CD14-positive monocyte (primary cell): ENCODE results near the gene NINJ1. TPM values are rescaled to one million over a fixed set of nuclear protein-coding genes. Genes with fewer than 3 reads are reported as not detected.

Experiments used
- DNase-seq, 3 donors: peaks; one replicate each; pipeline ENCODE4 v3.0.0-alpha.2; 2011 to 2022
- H2AFZ ChIP-seq: 2 replicates; pipeline ENCODE4 v1.6.0; 2012; ENCODE audit warnings: mild to moderate bottlenecking, low read depth, low read length, inconsistent platforms; ENCODE audit not compliant: insufficient read depth, poor library complexity, severe bottlenecking
- H3K27ac ChIP-seq, 2 donors: 1 replicate in 1 of 2; 2 replicates in 1 of 2; pipeline ENCODE4 v1.5.1; 2012 to 2013; ENCODE audit warnings: low read length in 2 of 2, control low read depth in 1 of 2, inconsistent platforms in 1 of 2, low read depth in 1 of 2, mild to moderate bottlenecking in 1 of 2
- H3K27me3 ChIP-seq, 2 donors: one replicate each; pipeline versions ENCODE4 v1.6.0 to v1.6.1; 2011 to 2013; ENCODE audit warnings: low read length in 2 of 2; ENCODE audit not compliant: control insufficient read depth in 2 of 2, insufficient read depth in 2 of 2
- H3K36me3 ChIP-seq, 2 donors: replicated peaks in 1 of 2; 1 replicate in 1 of 2; 2 replicates in 1 of 2; pipeline versions ENCODE4 v1.5.1 to v1.6.1; 2012 to 2013; ENCODE audit warnings: low read length in 2 of 2, control low read depth in 1 of 2, inconsistent platforms in 1 of 2, mild to moderate bottlenecking in 1 of 2; ENCODE audit not compliant: insufficient read depth in 2 of 2, control insufficient read depth in 1 of 2
- H3K4me1 ChIP-seq, 2 donors: 1 replicate in 1 of 2; 2 replicates in 1 of 2; pipeline versions ENCODE4 v1.5.1 to v1.6.1; 2012 to 2013; ENCODE audit warnings: low read length in 2 of 2, control low read depth in 1 of 2, inconsistent platforms in 1 of 2, mild to moderate bottlenecking in 1 of 2, moderate library complexity in 1 of 2; ENCODE audit not compliant: insufficient read depth in 2 of 2, control insufficient read depth in 1 of 2
- H3K4me2 ChIP-seq: replicated peaks from 2 replicates; pipeline ENCODE3; 2012; ENCODE audit warnings: low read length, moderate library complexity, mild to moderate bottlenecking; ENCODE audit not compliant: poor library complexity, severe bottlenecking; ENCODE audit errors: extremely low read depth
- H3K4me3 ChIP-seq, 3 experiments: fragments of 200-600 bp in 1 of 3; sonication (generic) in 1 of 3; replicated peaks in 1 of 3; 1 replicate in 2 of 3; 2 replicates in 1 of 3; pipeline ENCODE4 v1.5.1; 2011 to 2013; ENCODE audit warnings: low read length in 3 of 3, mild to moderate bottlenecking in 3 of 3, control low read depth in 2 of 3, low read depth in 2 of 3, inconsistent platforms in 1 of 3, moderate library complexity in 1 of 3
- H3K79me2 ChIP-seq: 2 replicates; pipeline ENCODE4 v1.6.0; 2012; ENCODE audit warnings: mild to moderate bottlenecking, control low read depth, inconsistent platforms, low read length, moderate library complexity; ENCODE audit not compliant: insufficient read depth
- H3K9ac ChIP-seq: 2 replicates; pipeline ENCODE4 v1.6.0; 2017; ENCODE audit warnings: low read length, mild to moderate bottlenecking; ENCODE audit not compliant: insufficient read depth, poor library complexity, severe bottlenecking
- H3K9me3 ChIP-seq, 2 donors: replicated peaks in 1 of 2; 1 replicate in 1 of 2; 2 replicates in 1 of 2; pipeline versions ENCODE4 v1.5.1 to v1.6.1; 2012 to 2013; ENCODE audit warnings: low read length in 2 of 2, control low read depth in 1 of 2; ENCODE audit not compliant: control insufficient read depth in 1 of 2, insufficient read depth in 1 of 2
- H4K20me1 ChIP-seq: 2 replicates; pipeline ENCODE4 v1.6.0; 2012; ENCODE audit warnings: mild to moderate bottlenecking, low read length, control low read depth, moderate library complexity; ENCODE audit not compliant: insufficient read depth
- H3K27ac Mint-ChIP-seq, 7 donors: one replicate each; pipeline ENCODE4 v1.8.0; 2020; ENCODE audit warnings: mild to moderate bottlenecking in 7 of 7, mixed read lengths in 7 of 7, moderate library complexity in 6 of 7, inconsistent platforms in 2 of 7
- H3K27me3 Mint-ChIP-seq, 3 donors: one replicate each; pipeline ENCODE4 v1.8.0; 2021 to 2022; ENCODE audit warnings: low read depth in 3 of 3, mild to moderate bottlenecking in 3 of 3, mixed read lengths in 3 of 3, moderate library complexity in 3 of 3, inconsistent platforms in 1 of 3
- H3K36me3 Mint-ChIP-seq, 2 donors: one replicate each; pipeline ENCODE4 v1.8.0; 2020; ENCODE audit warnings: mixed read lengths in 2 of 2, inconsistent platforms in 1 of 2, mild to moderate bottlenecking in 1 of 2
- H3K4me1 Mint-ChIP-seq: one replicate; pipeline ENCODE4 v1.8.0; 2020; ENCODE audit warnings: mild to moderate bottlenecking, mixed read lengths
- H3K4me3 Mint-ChIP-seq, 2 donors: one replicate each; pipeline ENCODE4 v1.8.0; 2020; ENCODE audit warnings: mild to moderate bottlenecking in 2 of 2, mixed read lengths in 2 of 2, moderate library complexity in 1 of 2
- H3K9me3 Mint-ChIP-seq, 7 donors: one replicate each; pipeline ENCODE4 v1.8.0; 2020 to 2022; ENCODE audit warnings: mixed read lengths in 7 of 7, mild to moderate bottlenecking in 6 of 7, moderate library complexity in 6 of 7, inconsistent platforms in 2 of 7
- WGBS: methylation state at CpG from one replicate; pipeline ENCODE4 v1.1.5; 2013; ENCODE audit warnings: missing lambda C conversion rate; ENCODE audit not compliant: insufficient coverage; 5-methylcytosine and 5-hydroxymethylcytosine counted together
- intact Hi-C, 2 donors: fragments of 100-400 bp; cut with micrococcal nuclease; formaldehyde crosslinking; loops; one replicate each; pipeline versions ENCODE4 v1.15.0 to v1.15.1; 2023
- polyA plus RNA-seq, 3 donors: library from polyadenylated mRNA; depleted of rRNA in 1 of 3; unstranded in 2 of 3; stranded (reverse) in 1 of 3; fragments of 300-500 nt in 2 of 3; fragments of >200 nt in 1 of 3; fragmentation: Illumina TruSeq in 2 of 3; gene quantifications; 1 replicate in 2 of 3; 2 replicates in 1 of 3; pipeline ENCODE4 v1.2.3, GENCODE V29; 2012 to 2021
- TF ChIP-seq, protein P1 (sequence below): fragments of 200-600 bp; IDR thresholded peaks from one replicate; pipeline ENCODE4 v1.8.0; 2022; ENCODE audit warnings: antibody characterized with exemption, mild to moderate bottlenecking

The NINJ1 gene
- polyA plus RNA-seq, 3 donors, result 290 to 610 (median 469) TPM

DNA sequence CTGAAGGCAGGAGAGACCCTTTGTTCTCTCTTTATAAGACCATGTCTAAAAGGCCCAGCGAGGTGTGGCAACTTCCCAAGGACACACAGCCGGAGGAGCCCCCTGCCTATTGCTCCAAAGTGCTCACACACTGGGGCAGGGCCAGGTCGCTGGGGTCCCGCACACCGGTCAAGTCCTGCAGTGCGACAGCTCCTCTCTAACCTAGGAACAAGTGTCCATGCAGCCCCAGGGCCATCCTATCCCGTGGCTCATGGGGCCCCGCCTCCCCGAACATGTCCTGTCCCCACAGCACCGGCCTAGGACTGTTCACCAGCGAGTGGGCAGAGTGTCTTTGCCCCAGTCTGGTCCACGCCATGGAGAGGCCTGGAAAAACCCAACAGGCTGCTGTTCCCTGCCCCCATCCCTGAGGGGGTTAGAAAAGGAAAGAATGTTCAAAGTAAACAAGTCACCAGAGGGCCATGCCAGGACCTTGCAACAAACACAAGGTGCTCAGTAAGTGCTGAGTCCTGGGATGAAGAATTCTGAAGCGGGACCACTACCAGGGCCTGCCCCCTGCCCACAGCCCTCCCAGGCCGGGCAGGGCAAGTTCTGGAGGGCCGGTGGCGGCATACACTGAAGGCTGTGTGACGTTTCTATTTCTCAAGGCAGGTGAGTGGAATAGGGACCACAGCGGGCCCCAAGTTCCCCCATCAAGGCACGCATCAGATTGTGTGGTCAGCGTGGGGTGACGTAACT, 938 bp downstream of the NINJ1 start:
- Histone ChIP-seq H3K79me2 (peaks cover 59% of the 10 kb centered on the region), H3K9me3 (no peaks in the 10 kb centered on the region), H2AFZ (no peak overlapping the region), H3K27me3 (no peaks in the 10 kb centered on the region), H3K4me2 (peak overlapping the region; percentile 92), H4K20me1 (peaks cover 58% of the 10 kb centered on the region), H3K4me1 (peaks cover 71% of the 10 kb centered on the region in 2 donors), H3K9ac (peak overlapping the region; percentile 100), H3K36me3 (peaks cover 16 to 23% of the 10 kb centered on the region in 2 donors), H3K4me3 (peak overlapping the region; percentile 83 to 89 (median 88)), H3K27ac (peak overlapping the region; percentile 86 to 95)
- TF ChIP-seq, protein P1, sequence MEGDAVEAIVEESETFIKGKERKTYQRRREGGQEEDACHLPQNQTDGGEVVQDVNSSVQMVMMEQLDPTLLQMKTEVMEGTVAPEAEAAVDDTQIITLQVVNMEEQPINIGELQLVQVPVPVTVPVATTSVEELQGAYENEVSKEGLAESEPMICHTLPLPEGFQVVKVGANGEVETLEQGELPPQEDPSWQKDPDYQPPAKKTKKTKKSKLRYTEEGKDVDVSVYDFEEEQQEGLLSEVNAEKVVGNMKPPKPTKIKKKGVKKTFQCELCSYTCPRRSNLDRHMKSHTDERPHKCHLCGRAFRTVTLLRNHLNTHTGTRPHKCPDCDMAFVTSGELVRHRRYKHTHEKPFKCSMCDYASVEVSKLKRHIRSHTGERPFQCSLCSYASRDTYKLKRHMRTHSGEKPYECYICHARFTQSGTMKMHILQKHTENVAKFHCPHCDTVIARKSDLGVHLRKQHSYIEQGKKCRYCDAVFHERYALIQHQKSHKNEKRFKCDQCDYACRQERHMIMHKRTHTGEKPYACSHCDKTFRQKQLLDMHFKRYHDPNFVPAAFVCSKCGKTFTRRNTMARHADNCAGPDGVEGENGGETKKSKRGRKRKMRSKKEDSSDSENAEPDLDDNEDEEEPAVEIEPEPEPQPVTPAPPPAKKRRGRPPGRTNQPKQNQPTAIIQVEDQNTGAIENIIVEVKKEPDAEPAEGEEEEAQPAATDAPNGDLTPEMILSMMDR, result no peak
- 49% methylated on average over 18 of the region's 21 CpGs for WGBS
- intact Hi-C loops, result loop anchor here in 1 of 2 donors (5.0 to 10.0 kb wide), 2 partner anchors 36 to 432 kb away; partner anchors contain the start of gene CARD19
- Mint-ChIP-seq H3K27me3 (peaks cover 6 to 18% (median 12%) of the 10 kb centered on the region in 3 donors), H3K27ac (peak overlapping the region; percentile 89 to 97 (median 96)), H3K36me3 (peaks cover 36 to 46% of the 10 kb centered on the region in 2 donors), H3K4me3 (peak overlapping the region; percentile 92 to 94), H3K4me1 (peaks cover 76% of the 10 kb centered on the region), H3K9me3 (peaks cover 0 to 2% (median 0%) of the 10 kb centered on the region in 7 donors)
- DNase-seq, result peak; percentile 91 to 97 (median 96)

DNA sequence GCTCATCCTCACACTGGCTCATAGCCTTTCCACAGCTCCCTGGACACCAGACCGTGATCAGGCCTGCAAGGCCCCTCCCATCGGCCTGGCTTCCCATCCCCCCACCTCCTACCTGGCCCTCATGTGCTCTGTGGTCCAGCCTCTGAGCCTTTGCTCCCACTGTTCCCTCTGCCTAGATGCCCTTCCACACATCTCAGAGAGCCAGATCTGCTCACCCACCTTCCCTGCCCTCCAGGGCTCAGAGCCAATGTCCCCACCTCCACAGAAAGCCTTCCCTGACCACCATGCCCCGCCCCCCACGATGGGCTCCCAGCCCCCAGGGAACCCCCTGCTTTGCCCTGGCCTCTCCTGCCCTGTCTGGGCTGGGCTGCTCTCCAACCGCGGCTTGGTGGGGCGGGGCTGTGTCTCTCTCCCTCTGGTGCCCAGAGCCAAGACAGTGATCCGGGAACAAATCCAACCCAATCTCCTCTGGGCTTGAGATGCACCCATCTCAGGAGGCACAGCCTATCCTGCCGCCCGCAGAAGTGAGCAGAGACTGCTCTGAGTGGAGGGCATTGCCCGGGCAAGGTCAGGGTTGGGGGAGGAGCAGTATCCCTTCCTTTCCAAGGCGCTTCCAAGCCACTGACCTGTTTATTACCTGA, 1.6 kb downstream of the NINJ1 start:
- H3K36me3 Mint-ChIP-seq, result peaks cover 36 to 50% of the 10 kb centered on the region in 2 donors
- intact Hi-C loops, result loop anchor here in 1 of 2 donors (5.0 to 10.0 kb wide), 2 partner anchors 35 to 432 kb away; partner anchors contain the start of gene CARD19
- TF ChIP-seq, protein P1, result no peak
- 40% methylated on average over 7 of the region's 12 CpGs for WGBS
- H3K4me1 Mint-ChIP-seq, result peaks cover 76% of the 10 kb centered on the region
- Histone ChIP-seq H3K4me3 (peak overlapping the region; percentile 83 to 89 (median 88)), H3K4me2 (peak overlapping the region; percentile 92), H4K20me1 (peaks cover 65% of the 10 kb centered on the region), H3K79me2 (peaks cover 66% of the 10 kb centered on the region), H3K9me3 (no peaks in the 10 kb centered on the region), H3K36me3 (peaks cover 16 to 23% of the 10 kb centered on the region in 2 donors), H3K4me1 (peaks cover 71 to 74% of the 10 kb centered on the region in 2 donors), H2AFZ (no peak overlapping the region), H3K9ac (peak overlapping the region; percentile 100), H3K27ac (peak overlapping the region; percentile 86 to 95), H3K27me3 (no peaks in the 10 kb centered on the region)
- DNase-seq, result peak in 1 of 3 donors; percentile 11
- H3K27me3 Mint-ChIP-seq, result peaks cover 3 to 17% (median 12%) of the 10 kb centered on the region in 3 donors
- peaks cover 0 to 2% (median 0%) of the 10 kb centered on the region in 7 donors for H3K9me3 Mint-ChIP-seq
- H3K27ac Mint-ChIP-seq, result peak overlapping the region; percentile 89 to 97 (median 96)
- H3K4me3 Mint-ChIP-seq, result peak overlapping the region; percentile 92 to 94
